Keratinocyte (primary cell): ENCODE results near the gene PATZ1. TPM values are rescaled to one million over a fixed set of nuclear protein-coding genes. Genes with fewer than 3 reads are reported as not detected.
A peak's percentile ranks its signal among the peaks of the same experiment; 100 is the strongest.

ENCODE experiments used
- DNase-seq: peaks from one replicate; pipeline ENCODE4 v3.0.0-alpha.2; 2011; ENCODE audit warnings: low read depth, missing footprints, low spot score
- FAIRE-seq: peaks from 2 replicates; lab custom pipeline; 2011; peaks lifted over from hg19 to GRCh38; lab: Jason Lieb, UNC
- H2AFZ ChIP-seq: 2 replicates; pipeline ENCODE4 v1.6.0; 2012; ENCODE audit warnings: low read length, control low read depth, inconsistent platforms; ENCODE audit not compliant: control insufficient read depth
- H3K27ac ChIP-seq: 2 replicates; pipeline ENCODE4 v1.5.1; 2011; ENCODE audit warnings: low read length; ENCODE audit not compliant: control insufficient read depth, insufficient read depth
- H3K27me3 ChIP-seq: 3 replicates; pipeline ENCODE4 v1.6.0; 2011; ENCODE audit warnings: low read length; ENCODE audit not compliant: control insufficient read depth, insufficient read depth; ENCODE audit errors: extremely low read depth
- H3K36me3 ChIP-seq, 2 experiments: 2 replicates in 1 of 2; 3 replicates in 1 of 2; pipeline ENCODE4 v1.5.1; 2011; ENCODE audit warnings: low read length in 2 of 2, mild to moderate bottlenecking in 1 of 2; ENCODE audit not compliant: control insufficient read depth in 2 of 2, insufficient read depth in 2 of 2; ENCODE audit errors: extremely low read depth in 1 of 2
- H3K4me1 ChIP-seq: 3 replicates; pipeline ENCODE4 v1.5.1; 2011; ENCODE audit warnings: low read length; ENCODE audit not compliant: control insufficient read depth, insufficient read depth; ENCODE audit errors: extremely low read depth
- H3K4me2 ChIP-seq: 3 replicates; pipeline ENCODE4 v1.6.0; 2011; ENCODE audit warnings: low read depth, low read length; ENCODE audit not compliant: control insufficient read depth, insufficient read depth; ENCODE audit errors: extremely low read depth
- H3K4me3 ChIP-seq, 3 experiments: fragments of 200-600 bp in 1 of 3; sonication (generic) in 1 of 3; 2 replicates in 2 of 3; 3 replicates in 1 of 3; pipeline ENCODE4 v1.5.1; 2011 to 2016; ENCODE audit warnings: low read length in 3 of 3, mild to moderate bottlenecking in 3 of 3, control low read depth in 2 of 3, inconsistent platforms in 1 of 3, low read depth in 1 of 3, mixed read lengths in 1 of 3, mixed run types in 1 of 3, moderate library complexity in 1 of 3; ENCODE audit not compliant: control insufficient read depth in 2 of 3, insufficient read depth in 2 of 3; ENCODE audit errors: extremely low read depth in 1 of 3
- H3K79me2 ChIP-seq: 2 replicates; pipeline ENCODE4 v1.6.0; 2012; ENCODE audit warnings: low read length; ENCODE audit not compliant: control insufficient read depth, insufficient read depth
- H3K9ac ChIP-seq: 3 replicates; pipeline ENCODE4 v1.6.0; 2011; ENCODE audit warnings: low read length; ENCODE audit not compliant: control insufficient read depth, insufficient read depth; ENCODE audit errors: extremely low read depth
- H3K9me1 ChIP-seq: 3 replicates; pipeline ENCODE4 v1.6.0; 2011; ENCODE audit warnings: low read length; ENCODE audit not compliant: control insufficient read depth, insufficient read depth; ENCODE audit errors: extremely low read depth
- H3K9me3 ChIP-seq: 2 replicates; pipeline ENCODE4 v1.5.1; 2012; ENCODE audit warnings: low read depth, low read length; ENCODE audit not compliant: control insufficient read depth
- H4K20me1 ChIP-seq: 3 replicates; pipeline ENCODE4 v1.6.0; 2011; ENCODE audit warnings: low read length; ENCODE audit not compliant: control insufficient read depth, insufficient read depth; ENCODE audit errors: extremely low read depth
- CTCF ChIP-seq, 3 experiments: IDR thresholded peaks in 1 of 3; conservative IDR thresholded peaks in 1 of 3; optimal IDR thresholded peaks in 1 of 3; 2 replicates in 2 of 3; 3 replicates in 1 of 3; pipeline versions ENCODE3 to v1.5.1; 2011; ENCODE audit warnings: low read length in 3 of 3, mild to moderate bottlenecking in 3 of 3, moderate library complexity in 2 of 3, control low read depth in 1 of 3, inconsistent platforms in 1 of 3; ENCODE audit not compliant: insufficient read depth in 2 of 3; ENCODE audit errors: extremely low read depth in 1 of 3
- EZH2 ChIP-seq: IDR thresholded peaks from one replicate; pipeline ENCODE4 v1.6.1; 2012; ENCODE audit warnings: inconsistent platforms, mild to moderate bottlenecking, low read length, moderate library complexity
- dilution Hi-C: fragments of 300-500 bp; cut with MboI; formaldehyde crosslinking; loops from one replicate; pipeline ENCODE4 v1.7.0; 2020; ENCODE audit warnings: low sequenced_read_pairs; ENCODE audit not compliant: extremely low pct_ligation_motif_present
- polyA plus RNA-seq, 5 experiments: library from polyadenylated mRNA; depleted of rRNA in 3 of 5; stranded (reverse) in 3 of 5; stranded (forward) in 1 of 5; unstranded in 1 of 5; fragments of >200 nt; gene quantifications; 1 replicate in 1 of 5; 2 replicates in 3 of 5; 3 replicates in 1 of 5; pipeline versions ENCODE4 v1.2.1 to v1.2.3, GENCODE V29; 2011 to 2012; ENCODE audit warnings: missing spikeins in 2 of 5, low read depth in 1 of 5, low replicate concordance in 1 of 5

PATZ1 gene
- polyA plus RNA-seq, 1 donor (not counting 4 experiments of a cell fraction or from before 2014, with no cell fraction given): 3.4 TPM

- dilution Hi-C loops: no loop called here
- Histone ChIP-seq H3K36me3 (peaks cover 2 to 3% of the 10 kb centered on the region in 2 experiments), H2AFZ (no peak overlapping the region), H3K4me1 (peaks cover 31% of the 10 kb centered on the region), H3K27me3 (no peaks in the 10 kb centered on the region), H3K27ac (no peak overlapping the region), H3K9ac (no peak overlapping the region), H3K4me3 (peak overlapping the region in 1 of 3 experiments; percentile 2), H3K79me2 (peaks cover 4% of the 10 kb centered on the region), H3K9me1 (peaks cover 3% of the 10 kb centered on the region), H3K9me3 (no peaks in the 10 kb centered on the region), H4K20me1 (peaks cover 4% of the 10 kb centered on the region), H3K4me2 (peak overlapping the region; percentile 67)
- FAIRE-seq: no peak
- TF ChIP-seq EZH2 (no peak), CTCF (optimal IDR thresholded peaks at IDR 0.05 in 1 of 3, IDR thresholded peaks at IDR 0.05 in 1 of 3, conservative IDR thresholded peaks at IDR 0.05 in 1 of 3; ENCODE audit: extremely low read depth in 1 of 3, insufficient read depth in 2 of 3, low read length in 3 of 3) (no peak)
- no peak for DNase-seq
Observed at GRCh38 chr22:31344256-31344577, 1.9 kb downstream of the PATZ1 start.

GRCh38 chr22:31343235-31344191 lies 2.6 kb downstream of the PATZ1 start:
- H3K4me3 ChIP-seq: peak overlapping the region in 1 of 3 experiments; percentile 21
- TF ChIP-seq CTCF (optimal IDR thresholded peaks at IDR 0.05 in 1 of 3, IDR thresholded peaks at IDR 0.05 in 1 of 3, conservative IDR thresholded peaks at IDR 0.05 in 1 of 3; ENCODE audit: extremely low read depth in 1 of 3, insufficient read depth in 2 of 3, low read length in 3 of 3): no peak
- TF ChIP-seq EZH2: no peak
- H4K20me1 ChIP-seq: peaks cover 4% of the 10 kb centered on the region
- dilution Hi-C loops: no loop called here
- no peak overlapping the region for H2AFZ ChIP-seq
- DNase-seq: no peak
- no peaks in the 10 kb centered on the region for H3K27me3 ChIP-seq
- H3K4me1 ChIP-seq: peaks cover 31% of the 10 kb centered on the region
- no peak overlapping the region for H3K9ac ChIP-seq
- H3K79me2 ChIP-seq: peaks cover 4% of the 10 kb centered on the region
- H3K9me3 ChIP-seq: no peaks in the 10 kb centered on the region
- peaks cover 2 to 3% of the 10 kb centered on the region in 2 experiments for H3K36me3 ChIP-seq
- no peak overlapping the region for H3K27ac ChIP-seq
- peaks cover 3% of the 10 kb centered on the region for H3K9me1 ChIP-seq
- H3K4me2 ChIP-seq: peak overlapping the region; percentile 67
- no peak for FAIRE-seq
